Uterus (tissue), 2 donors: Measurements from ENCODE around the gene SGSM2.

Experiments
- CTCF ChIP-seq, 4 experiments: fragments of 200-600 bp in 2 of 4; fragments of 450-650 bp in 2 of 4; sonication (generic) in 2 of 4; IDR thresholded peaks; one replicate each; pipeline ENCODE4 v1.5.1; 2016 to 2019; ENCODE audit warnings: antibody characterized with exemption in 4 of 4, mild to moderate bottlenecking in 2 of 4, moderate library complexity in 1 of 4
- POLR2A ChIP-seq, 2 donors: fragments of 450-650 bp; IDR thresholded peaks; one replicate each; pipeline ENCODE4 v1.6.1; 2016; ENCODE audit warnings: antibody characterized with exemption in 2 of 2, mild to moderate bottlenecking in 1 of 2, moderate library complexity in 1 of 2

GRCh38 chr17:2354311-2354710 is 17.0 kb downstream of the SGSM2 start:
- no peak for TF ChIP-seq CTCF (IDR thresholded peaks at IDR 0.05)
- TF ChIP-seq POLR2A (IDR thresholded peaks at IDR 0.05) = no peak
